ENCODE data around the gene LMTK2. TPM values are rescaled to one million over a fixed set of nuclear protein-coding genes. Genes with fewer than 3 reads are reported as not detected.
"Not testable (repeated sequence)": the region's sequence is repeated elsewhere in the genome, so short reads cannot be mapped to it uniquely, and the experiment has no call there.

Gene LMTK2
- polyA plus RNA-seq, 3 donors, result 13.4 to 15.7 (median 13.7) TPM

DNA sequence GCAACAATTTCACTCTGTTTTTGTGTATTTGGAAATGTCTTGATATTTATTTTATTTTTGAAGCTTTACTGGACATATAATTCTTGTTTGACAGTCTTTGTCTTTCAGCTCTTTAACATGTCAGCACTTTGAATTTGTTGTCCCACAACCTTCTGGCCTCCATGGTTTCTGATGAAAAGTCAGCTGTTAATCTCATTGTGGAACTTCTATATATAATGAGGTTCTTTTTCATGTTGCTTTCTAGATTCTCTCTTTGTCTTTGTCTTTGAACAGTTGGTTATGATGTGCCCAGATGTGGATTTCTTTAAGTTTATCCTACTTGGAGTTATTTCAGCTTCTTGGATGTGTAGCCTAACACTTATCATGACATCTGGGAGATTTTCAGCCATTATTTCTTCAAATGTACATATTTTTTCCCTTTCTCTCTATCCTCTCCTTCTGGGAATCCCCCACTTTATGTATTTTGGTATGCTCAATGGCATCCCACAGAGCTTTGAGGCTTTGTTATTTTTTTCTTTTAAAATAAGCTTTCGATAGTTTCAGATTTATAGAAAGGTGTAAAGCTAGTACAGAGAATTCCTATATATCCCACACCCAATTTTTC lies 9.5 kb upstream of the LMTK2 start:
- no peak for DNase-seq (ENCODE audit: extremely low read depth in 1 of 11, low read depth in 9 of 11, low spot score in 4 of 11)

GRCh38 chr7:98100088-98100487 lies 6.6 kb upstream of the LMTK2 start:
- DNase-seq (ENCODE audit: extremely low read depth in 1 of 11, low read depth in 9 of 11, low spot score in 4 of 11), result no peak

DNA sequence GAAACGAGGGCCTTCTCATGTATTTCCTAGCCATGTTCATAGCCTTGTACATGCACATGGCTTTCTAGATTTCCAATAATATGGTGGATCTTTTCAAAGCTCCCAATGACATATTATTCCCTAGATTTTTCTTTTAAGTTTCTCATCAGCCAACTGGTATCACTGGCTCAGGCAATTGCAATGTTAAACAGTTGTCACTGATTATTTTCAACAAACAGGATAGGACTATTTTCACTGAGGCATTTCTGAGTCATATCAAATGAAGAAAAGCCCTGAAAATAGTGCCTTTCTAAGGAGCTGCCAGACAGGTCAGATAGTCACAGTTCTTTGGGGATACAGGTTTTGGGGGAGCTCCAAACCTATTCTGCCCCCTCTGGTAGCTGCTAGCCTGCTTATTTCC lies 4.5 kb upstream of the LMTK2 start:
- no peak for DNase-seq (ENCODE audit: extremely low read depth in 1 of 11, low read depth in 9 of 11, low spot score in 4 of 11)

DNA sequence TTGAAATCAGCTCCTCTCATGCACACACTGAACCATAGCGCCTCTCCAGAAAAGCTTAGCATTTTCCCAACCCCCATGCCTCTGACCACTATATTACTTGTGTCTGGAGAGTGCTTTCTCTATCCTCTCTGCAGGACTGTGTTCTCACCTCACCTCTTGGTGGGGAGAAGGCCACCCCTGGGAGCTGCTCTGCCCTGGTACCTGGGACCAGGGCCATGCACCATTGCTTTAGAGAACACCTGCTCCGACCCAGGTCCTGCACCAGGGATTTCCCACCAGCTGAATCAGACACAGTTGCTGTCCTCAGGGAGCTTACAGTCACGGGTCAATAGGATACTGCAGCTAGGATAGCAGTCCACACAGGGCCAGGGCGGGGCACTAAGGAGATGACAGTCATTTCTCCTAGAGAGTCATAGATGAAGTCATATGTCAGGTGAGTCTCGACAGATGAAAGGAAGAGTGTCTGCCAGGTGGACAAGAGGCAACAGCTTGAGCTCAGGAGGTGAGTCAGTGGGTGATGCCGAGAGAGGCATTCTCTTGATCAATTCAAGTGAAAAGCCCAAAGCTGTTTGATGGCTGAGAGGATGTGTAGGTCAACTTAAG lies 619 bp upstream of the LMTK2 start:
- no peak for DNase-seq (ENCODE audit: extremely low read depth in 1 of 11, low read depth in 9 of 11, low spot score in 4 of 11)

DNA sequence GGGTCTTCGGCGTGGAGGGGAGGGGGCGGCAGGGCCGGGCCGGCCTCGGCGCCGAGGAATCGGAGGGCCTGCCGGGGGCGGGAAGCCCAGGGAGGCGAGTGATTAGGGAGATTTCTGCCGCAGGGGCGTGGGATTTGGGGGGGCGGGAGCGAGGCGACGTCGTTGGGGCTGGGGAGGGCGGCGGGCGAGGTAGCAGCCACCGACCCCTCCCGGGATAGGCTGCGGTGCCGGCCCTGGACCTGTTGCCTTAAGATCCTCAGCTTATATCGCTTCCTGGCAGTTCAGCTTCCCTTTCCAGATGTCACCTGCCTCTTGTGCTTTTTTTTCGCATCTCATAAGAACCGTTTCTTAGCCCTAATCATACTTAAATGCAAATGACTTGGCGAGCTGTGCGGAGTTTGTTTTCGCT lies 655 bp downstream of the LMTK2 start:
- no peak for DNase-seq (ENCODE audit: extremely low read depth in 1 of 11, low read depth in 9 of 11, low spot score in 4 of 11)

DNA sequence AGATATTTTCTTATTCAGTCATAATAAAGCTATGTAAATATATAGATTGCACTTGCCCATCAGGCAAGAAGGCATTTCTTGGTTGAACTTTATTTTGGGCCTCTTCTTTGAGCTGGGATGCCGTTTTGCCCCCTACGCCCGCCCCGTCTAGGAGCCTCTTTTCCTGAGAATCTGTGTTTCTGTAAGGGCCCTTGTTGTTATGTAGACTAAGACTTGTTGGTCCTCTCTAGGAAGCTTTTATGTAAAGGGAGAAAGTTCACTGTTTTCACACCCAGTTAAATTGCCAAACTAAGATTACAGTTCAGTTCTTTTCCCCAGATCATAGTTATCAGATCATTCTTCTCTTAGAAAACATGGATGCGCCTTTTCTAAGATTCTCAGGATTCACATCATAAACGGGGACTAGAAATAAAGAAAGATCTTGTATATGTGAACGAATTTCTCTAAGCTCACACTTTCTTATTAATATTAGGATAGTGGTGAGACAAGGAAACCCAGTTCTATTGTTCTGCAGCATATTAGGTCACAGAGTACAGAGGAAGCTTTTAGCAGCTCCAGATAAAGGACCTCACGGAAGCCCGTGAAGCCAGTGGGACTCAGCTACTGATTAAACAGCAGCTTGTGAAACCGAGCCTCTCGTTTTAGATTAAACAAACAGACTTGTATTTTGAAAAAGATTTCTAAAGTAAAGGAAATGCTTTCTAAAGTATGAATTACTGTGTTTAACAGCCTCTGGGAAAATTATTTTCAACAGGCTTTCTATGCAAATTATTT lies 3.8 kb downstream of the LMTK2 start:
- DNase-seq (ENCODE audit: extremely low read depth in 1 of 11, low read depth in 9 of 11, low spot score in 4 of 11), result no peak

DNA sequence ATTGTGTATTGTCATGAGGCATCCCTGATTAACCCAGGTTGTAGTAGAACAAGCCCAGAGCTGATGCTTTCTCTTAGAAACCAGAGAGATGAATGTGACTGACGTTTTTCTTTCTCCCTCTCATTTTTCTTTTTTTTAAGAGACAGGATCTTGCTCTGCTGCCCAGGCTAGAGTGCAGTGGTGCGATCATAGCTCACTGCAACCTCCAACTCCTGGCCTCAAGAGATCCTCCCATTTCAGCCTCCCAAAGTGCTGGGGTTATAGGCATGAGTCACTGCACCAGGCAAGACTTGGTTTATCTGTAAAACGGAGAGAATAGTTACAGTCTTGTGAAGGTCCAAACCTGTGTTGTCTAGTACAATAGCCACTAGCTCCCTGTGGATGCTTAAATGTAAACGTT lies 5.4 kb downstream of the LMTK2 start:
- no peak for DNase-seq (ENCODE audit: extremely low read depth in 1 of 11, low read depth in 9 of 11, low spot score in 4 of 11)

DNA sequence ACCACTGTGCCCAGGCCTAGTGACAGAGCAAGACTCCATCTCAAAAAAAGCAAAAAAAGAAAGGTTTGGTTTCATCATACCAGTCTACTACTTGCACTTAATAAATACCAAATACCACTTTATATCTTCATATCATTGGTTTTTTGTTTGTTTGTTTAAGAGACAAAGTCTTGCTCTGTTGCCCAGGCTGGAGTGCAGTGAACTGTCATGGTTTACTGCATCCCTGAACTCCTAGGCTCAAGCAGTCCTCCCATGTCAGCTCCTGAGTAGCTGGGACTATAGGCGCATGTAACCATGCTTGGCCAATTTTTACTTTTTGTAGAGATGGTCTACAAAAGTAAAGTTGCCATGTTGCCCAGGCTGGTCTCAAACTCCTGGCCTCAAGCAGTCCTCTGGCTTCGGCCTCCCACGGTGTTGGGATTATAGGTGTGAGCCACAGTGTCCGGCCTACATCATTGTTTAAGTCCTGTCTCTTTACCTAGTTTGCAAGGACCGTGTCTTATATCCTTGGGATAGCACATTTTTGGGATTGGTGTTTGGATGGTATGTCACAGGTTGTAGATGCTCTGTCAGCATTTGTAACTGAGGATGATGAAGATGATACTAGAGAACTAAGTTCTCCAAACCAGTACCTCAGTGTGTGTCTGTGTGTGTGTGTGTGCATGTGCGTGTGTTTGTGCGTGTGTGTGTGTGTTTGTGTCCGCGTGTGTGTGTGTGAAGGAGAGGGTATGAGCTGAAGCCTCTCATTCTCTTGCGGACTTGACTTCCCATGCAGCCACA lies 9.3 kb downstream of the LMTK2 start:
- no peak for DNase-seq (ENCODE audit: extremely low read depth in 1 of 11, low read depth in 9 of 11, low spot score in 4 of 11)

GRCh38 chr7:98116656-98117461 lies 10.2 kb downstream of the LMTK2 start:
- no peak for DNase-seq (ENCODE audit: extremely low read depth in 1 of 11, low read depth in 9 of 11, low spot score in 4 of 11)

GRCh38 chr7:98119256-98119918 lies 12.7 kb downstream of the LMTK2 start:
- DNase-seq (ENCODE audit: extremely low read depth in 1 of 11, low read depth in 9 of 11, low spot score in 4 of 11), result no peak

- DNase-seq (ENCODE audit: extremely low read depth in 1 of 11, low read depth in 9 of 11, low spot score in 4 of 11), result no peak
Measured at GRCh38 chr7:98120559-98120958, 13.9 kb downstream of the LMTK2 start.

DNA sequence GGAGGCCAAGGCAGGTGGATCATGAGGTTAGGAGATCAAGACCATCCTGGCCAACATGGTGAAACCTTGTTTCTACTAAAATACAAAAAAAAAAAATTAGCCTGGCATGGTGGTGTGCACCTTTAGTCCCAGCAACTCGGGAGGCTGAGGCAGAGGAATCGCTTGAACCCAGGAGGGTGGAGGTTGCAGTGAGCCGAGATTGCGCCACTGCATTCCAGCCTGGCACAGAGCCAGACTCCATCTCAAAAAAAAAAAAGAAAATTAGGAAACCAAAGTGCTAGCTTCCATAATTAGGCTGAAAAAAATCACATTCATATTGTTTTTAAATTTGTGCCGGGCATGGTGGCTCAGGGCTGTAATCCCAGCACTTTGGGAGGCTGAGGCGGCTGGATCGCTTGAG lies 14.7 kb downstream of the LMTK2 start:
- DNase-seq (ENCODE audit: extremely low read depth in 1 of 11, low read depth in 9 of 11, low spot score in 4 of 11), result not testable (repeated sequence)

DNA sequence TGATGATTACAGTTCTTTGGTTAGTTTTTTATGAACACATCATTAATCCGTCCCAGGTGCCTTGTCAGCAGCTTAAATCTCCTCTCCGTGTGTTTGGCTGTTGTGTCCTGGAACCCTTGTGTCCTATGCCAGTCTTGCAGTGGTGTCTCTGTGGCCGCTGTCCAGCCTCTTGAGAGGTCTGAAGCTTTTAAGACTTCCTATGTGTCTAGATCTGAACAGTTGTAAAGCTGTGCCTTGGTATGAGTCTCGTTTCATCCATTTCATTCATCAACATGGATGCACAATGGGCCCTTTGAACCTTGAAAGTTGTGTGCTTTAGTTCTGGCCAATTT lies 16.7 kb downstream of the LMTK2 start:
- DNase-seq (ENCODE audit: extremely low read depth in 1 of 11, low read depth in 9 of 11, low spot score in 4 of 11), result no peak

DNA sequence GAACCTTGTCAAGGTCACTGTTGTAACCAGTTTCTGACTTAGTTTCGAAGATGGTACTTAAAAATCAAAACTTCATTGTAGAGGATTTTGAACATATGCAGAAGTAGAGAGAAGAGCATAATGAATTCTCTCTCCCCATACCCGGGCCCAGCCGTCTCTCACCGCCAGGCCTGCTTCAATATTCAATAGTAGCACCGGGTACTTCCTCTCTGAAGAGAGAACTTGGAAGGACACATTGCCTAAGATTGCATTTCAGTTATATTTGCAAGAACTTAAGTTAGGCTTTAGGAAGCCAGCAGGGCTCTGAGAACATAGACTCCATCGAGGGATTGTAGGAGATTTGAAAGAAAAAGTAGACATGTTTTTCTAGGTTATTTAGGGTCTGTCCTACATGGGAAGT lies 19.1 kb downstream of the LMTK2 start:
- no peak for DNase-seq (ENCODE audit: extremely low read depth in 1 of 11, low read depth in 9 of 11, low spot score in 4 of 11)

- DNase-seq (ENCODE audit: extremely low read depth in 1 of 11, low read depth in 9 of 11, low spot score in 4 of 11), result no peak
Measured at GRCh38 chr7:98126311-98127142, 19.9 kb downstream of the LMTK2 start.

DNA sequence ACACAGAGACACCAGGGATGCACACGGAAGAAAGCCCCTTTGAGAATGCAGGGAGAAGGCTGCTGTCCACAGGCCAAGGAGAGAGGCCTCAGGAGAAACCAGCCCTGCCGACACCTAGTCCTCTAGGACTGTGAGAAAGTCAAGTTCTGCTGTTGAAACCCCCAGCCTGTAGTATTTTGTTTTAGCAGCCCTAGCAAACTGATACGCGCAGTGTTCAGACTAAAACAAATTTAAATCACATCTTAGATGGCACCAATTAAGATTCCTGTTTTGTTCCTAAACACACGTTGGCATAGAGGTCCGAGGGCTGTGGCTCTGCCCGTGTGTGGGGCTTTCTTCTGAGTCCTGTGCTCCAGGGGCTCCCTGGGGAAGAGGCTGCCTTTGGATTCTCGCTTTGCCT lies 21.7 kb downstream of the LMTK2 start:
- no peak for DNase-seq (ENCODE audit: extremely low read depth in 1 of 11, low read depth in 9 of 11, low spot score in 4 of 11)

GRCh38 chr7:98130959-98131358 lies 24.3 kb downstream of the LMTK2 start:
- DNase-seq (ENCODE audit: extremely low read depth in 1 of 11, low read depth in 9 of 11, low spot score in 4 of 11), result no peak

DNA sequence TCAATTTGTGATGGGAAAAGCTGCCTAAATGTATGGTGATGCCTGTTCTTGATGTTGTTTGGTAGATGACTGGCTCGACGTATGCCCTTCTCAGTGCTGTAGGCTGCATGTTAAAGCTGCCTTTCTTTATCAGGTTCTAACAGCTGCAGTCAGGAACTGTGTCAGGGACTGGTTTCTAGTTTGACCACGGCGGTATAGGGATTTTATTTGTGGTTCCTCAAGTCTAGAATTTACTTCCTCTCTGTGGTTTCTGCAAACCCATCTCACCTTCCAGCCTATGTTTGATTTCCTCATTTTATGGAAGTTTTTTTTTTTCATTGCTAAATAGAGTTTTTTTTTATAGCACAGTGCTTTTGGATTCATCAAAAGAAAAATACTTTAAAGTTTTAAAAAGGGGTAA lies 26.5 kb downstream of the LMTK2 start:
- DNase-seq (ENCODE audit: extremely low read depth in 1 of 11, low read depth in 9 of 11, low spot score in 4 of 11), result no peak

All from renal cortex interstitium (tissue), 11 donors.